NCI-H2029 (cell line): Measurements from ENCODE around the gene GHRH.

Source experiments
- DNase-seq: peaks from one replicate; lab custom pipeline; 2025; lab: John Stamatoyannopoulos, UW

The GHRH gene

GRCh38 chr20:37260923-37261322, 691 bp downstream of the GHRH start:
- DNase-seq, result no peak

GRCh38 chr20:37259865-37260264, 1.7 kb downstream of the GHRH start:
- DNase-seq, result no peak

GRCh38 chr20:37259031-37259430, 2.6 kb downstream of the GHRH start:
- DNase-seq, result no peak

GRCh38 chr20:37257988-37258387, 3.6 kb downstream of the GHRH start:
- no peak for DNase-seq

GRCh38 chr20:37257530-37257929, 4.1 kb downstream of the GHRH start:
- DNase-seq, result no peak

GRCh38 chr20:37256286-37256685, 5.3 kb downstream of the GHRH start:
- no peak for DNase-seq

- DNase-seq, result no peak
Observed at GRCh38 chr20:37254114-37254878, 7.3 kb downstream of the GHRH start.

GRCh38 chr20:37253087-37253486, 8.5 kb downstream of the GHRH start:
- no peak for DNase-seq

GRCh38 chr20:37251825-37252477, 9.7 kb downstream of the GHRH start:
- DNase-seq, result no peak

GRCh38 chr20:37249304-37249703, 12.3 kb downstream of the GHRH start:
- no peak for DNase-seq

- DNase-seq, result no peak
Observed at GRCh38 chr20:37247547-37247946, 14.1 kb downstream of the GHRH start.

- no peak for DNase-seq
Observed at GRCh38 chr20:37246736-37247135, 14.9 kb downstream of the GHRH start.

GRCh38 chr20:37245216-37246150, 16.1 kb downstream of the GHRH start:
- no peak for DNase-seq

- no peak for DNase-seq
Observed at GRCh38 chr20:37244572-37244957, 17.0 kb downstream of the GHRH start.

GRCh38 chr20:37243937-37244571, 17.6 kb downstream of the GHRH start:
- DNase-seq, result peak; percentile 2

- DNase-seq, result no peak
Observed at GRCh38 chr20:37243076-37243936, 18.3 kb downstream of the GHRH start.

GRCh38 chr20:37242503-37242902, 19.1 kb downstream of the GHRH start:
- no peak for DNase-seq

- DNase-seq, result no peak
Observed at GRCh38 chr20:37240337-37241067, 21.1 kb downstream of the GHRH start.

GRCh38 chr20:37238935-37239451, 22.6 kb downstream of the GHRH start:
- DNase-seq, result no peak

GRCh38 chr20:37238426-37238825, 23.2 kb downstream of the GHRH start:
- DNase-seq, result no peak
